AG04449 (cell line): ENCODE measurements around the gene MAP3K14.

Experiments used
- CTCF ChIA-PET: fragments of 350-600 bp; formaldehyde crosslinking; extraction: SDS; loops from one replicate; lab custom pipeline; 2021; ENCODE audit warnings: antibody characterized with exemption; lab: Yijun Ruan, JAX
- POLR2A ChIA-PET: fragments of 400-600, 350-600 bp; formaldehyde crosslinking; extraction: SDS; loops from one replicate; lab custom pipeline; 2020; ENCODE audit warnings: antibody characterized with exemption, inconsistent platforms; lab: Yijun Ruan, JAX
- DNase-seq: peaks from one replicate; pipeline ENCODE4 v3.0.0-alpha.2; 2010; ENCODE audit warnings: low read depth, low spot score
- H3K4me3 ChIP-seq: 2 replicates; pipeline ENCODE4 v1.5.1; 2011; ENCODE audit warnings: low read depth, mild to moderate bottlenecking, control low read depth, low read length
- CTCF ChIP-seq: IDR thresholded peaks from one replicate; pipeline ENCODE4 v1.5.1; 2011; ENCODE audit warnings: mild to moderate bottlenecking, moderate library complexity, low read length, control low read depth, inconsistent platforms; ENCODE audit not compliant: insufficient read depth; ENCODE audit errors: missing control alignments

The MAP3K14 gene

GRCh38 chr17:45235416-45236281, 81.2 kb downstream of the MAP3K14 start:
- TF ChIP-seq CTCF, result peak; percentile 87
- peak; percentile 9 for DNase-seq
- CTCF ChIA-PET, result interaction anchor here (0.6 to 13.7 kb wide), 28 partner anchors 8 to 343 kb away, joined by 3 to 205 read pairs (median 5); partner anchors contain the start of genes ACBD4 and FMNL1
- POLR2A ChIA-PET, result interaction anchor here (1.4 kb wide), 1 partner anchor 87 kb away, joined by 4 read pairs; the partner anchor contains the start of gene HEXIM1
- no peak overlapping the region for H3K4me3 ChIP-seq

- peak; percentile 32 for TF ChIP-seq CTCF
- CTCF ChIA-PET, result interaction anchor here (0.8 to 13.7 kb wide), 20 partner anchors 9 to 172 kb away, joined by 3 to 205 read pairs (median 8); partner anchors contain the start of genes ACBD4 and FMNL1
- POLR2A ChIA-PET, result interaction anchor here (1.4 kb wide), 1 partner anchor 86 kb away, joined by 4 read pairs; the partner anchor contains the start of gene HEXIM1
- H3K4me3 ChIP-seq, result no peak overlapping the region
- DNase-seq, result no peak
Observed at GRCh38 chr17:45234641-45235415, 82.0 kb downstream of the MAP3K14 start.

GRCh38 chr17:45233423-45233924, 83.3 kb downstream of the MAP3K14 start:
- no peak for DNase-seq
- CTCF ChIA-PET, result interaction anchor here (0.9 to 13.7 kb wide), 7 partner anchors 8 to 153 kb away, joined by 3 to 205 read pairs (median 19); partner anchors contain the start of genes ACBD4 and FMNL1
- POLR2A ChIA-PET, result no interaction called here
- TF ChIP-seq CTCF, result no peak
- no peak overlapping the region for H3K4me3 ChIP-seq

- CTCF ChIA-PET, result interaction anchor here (0.9 to 13.7 kb wide), 9 partner anchors 8 to 153 kb away, joined by 3 to 205 read pairs (median 19); partner anchors contain the start of genes ACBD4, FMNL1 and PLCD3
- no peak for TF ChIP-seq CTCF
- no peak for DNase-seq
- POLR2A ChIA-PET, result no interaction called here
- no peak overlapping the region for H3K4me3 ChIP-seq
Observed at GRCh38 chr17:45232514-45233422, 84.1 kb downstream of the MAP3K14 start.

GRCh38 chr17:45231481-45232116, 85.2 kb downstream of the MAP3K14 start:
- CTCF ChIA-PET, result interaction anchor here (1.1 to 13.7 kb wide), 9 partner anchors 9 to 163 kb away, joined by 3 to 205 read pairs (median 9); partner anchors contain the start of genes ACBD4, FMNL1 and PLCD3
- POLR2A ChIA-PET, result interaction anchor here (0.7 kb wide), 1 partner anchor 75 kb away, joined by 3 read pairs; no protein-coding TSS in a partner anchor
- no peak overlapping the region for H3K4me3 ChIP-seq
- TF ChIP-seq CTCF, result peak; percentile 45
- no peak for DNase-seq
